AG04449 (cell line): ENCODE results near the gene MBD2.

Source experiments
- CTCF ChIA-PET: fragments of 350-600 bp; formaldehyde crosslinking; extraction: SDS; loops from one replicate; lab custom pipeline; 2021; ENCODE audit warnings: antibody characterized with exemption; lab: Yijun Ruan, JAX
- POLR2A ChIA-PET: fragments of 400-600, 350-600 bp; formaldehyde crosslinking; extraction: SDS; loops from one replicate; lab custom pipeline; 2020; ENCODE audit warnings: antibody characterized with exemption, inconsistent platforms; lab: Yijun Ruan, JAX
- DNase-seq: peaks from one replicate; pipeline ENCODE4 v3.0.0-alpha.2; 2010; ENCODE audit warnings: low read depth, low spot score
- H3K4me3 ChIP-seq: 2 replicates; pipeline ENCODE4 v1.5.1; 2011; ENCODE audit warnings: low read depth, mild to moderate bottlenecking, control low read depth, low read length
- TF ChIP-seq, protein P1 (sequence below): IDR thresholded peaks from one replicate; pipeline ENCODE4 v1.5.1; 2011; ENCODE audit warnings: mild to moderate bottlenecking, moderate library complexity, low read length, control low read depth, inconsistent platforms; ENCODE audit not compliant: insufficient read depth; ENCODE audit errors: missing control alignments

The MBD2 gene

DNA sequence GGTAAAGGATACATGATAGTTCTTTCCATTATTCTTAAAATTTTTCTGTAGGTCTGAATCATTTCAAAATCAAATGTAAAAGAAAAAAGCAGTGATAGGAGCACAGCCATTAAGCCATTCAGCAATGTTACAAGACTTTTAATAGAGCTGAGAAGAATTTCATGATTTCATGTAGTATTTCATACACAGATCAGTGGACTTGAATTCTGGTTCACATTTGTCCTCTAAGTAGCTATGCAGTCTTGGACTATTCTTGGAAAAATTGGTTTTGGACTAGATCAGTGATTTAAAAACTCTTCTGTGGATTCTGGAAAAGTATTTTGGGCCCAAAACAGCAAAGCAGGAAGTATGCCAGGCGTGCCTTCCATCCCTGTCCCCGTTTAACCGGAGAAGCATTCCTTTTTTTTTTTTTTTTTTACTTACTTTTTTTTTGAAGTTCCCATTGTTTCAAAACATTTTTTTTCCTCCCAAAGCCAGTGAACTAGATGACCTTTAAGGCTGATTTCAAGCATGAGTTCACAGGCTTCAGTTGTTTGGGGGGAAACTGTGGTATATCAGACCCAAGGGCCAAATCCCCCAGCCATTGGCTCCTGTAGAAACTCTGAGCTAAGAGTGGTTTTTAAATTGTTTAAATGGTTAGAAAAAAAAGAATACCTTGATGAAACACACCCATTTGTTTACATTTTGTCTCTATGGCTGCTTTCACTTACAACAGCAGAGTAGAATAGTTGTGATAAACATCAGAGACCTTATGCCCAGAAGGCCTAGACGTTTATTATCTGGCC, 27.3 kb upstream of the MBD2 start:
- ChIA-PET CTCF (interaction anchor here (0.7 to 1.3 kb wide), 2 partner anchors 11 to 570 kb away, joined by 3 to 4 read pairs; no protein-coding TSS in a partner anchor), POLR2A (no interaction called here)
- TF ChIP-seq, protein P1, sequence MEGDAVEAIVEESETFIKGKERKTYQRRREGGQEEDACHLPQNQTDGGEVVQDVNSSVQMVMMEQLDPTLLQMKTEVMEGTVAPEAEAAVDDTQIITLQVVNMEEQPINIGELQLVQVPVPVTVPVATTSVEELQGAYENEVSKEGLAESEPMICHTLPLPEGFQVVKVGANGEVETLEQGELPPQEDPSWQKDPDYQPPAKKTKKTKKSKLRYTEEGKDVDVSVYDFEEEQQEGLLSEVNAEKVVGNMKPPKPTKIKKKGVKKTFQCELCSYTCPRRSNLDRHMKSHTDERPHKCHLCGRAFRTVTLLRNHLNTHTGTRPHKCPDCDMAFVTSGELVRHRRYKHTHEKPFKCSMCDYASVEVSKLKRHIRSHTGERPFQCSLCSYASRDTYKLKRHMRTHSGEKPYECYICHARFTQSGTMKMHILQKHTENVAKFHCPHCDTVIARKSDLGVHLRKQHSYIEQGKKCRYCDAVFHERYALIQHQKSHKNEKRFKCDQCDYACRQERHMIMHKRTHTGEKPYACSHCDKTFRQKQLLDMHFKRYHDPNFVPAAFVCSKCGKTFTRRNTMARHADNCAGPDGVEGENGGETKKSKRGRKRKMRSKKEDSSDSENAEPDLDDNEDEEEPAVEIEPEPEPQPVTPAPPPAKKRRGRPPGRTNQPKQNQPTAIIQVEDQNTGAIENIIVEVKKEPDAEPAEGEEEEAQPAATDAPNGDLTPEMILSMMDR, result no peak

DNA sequence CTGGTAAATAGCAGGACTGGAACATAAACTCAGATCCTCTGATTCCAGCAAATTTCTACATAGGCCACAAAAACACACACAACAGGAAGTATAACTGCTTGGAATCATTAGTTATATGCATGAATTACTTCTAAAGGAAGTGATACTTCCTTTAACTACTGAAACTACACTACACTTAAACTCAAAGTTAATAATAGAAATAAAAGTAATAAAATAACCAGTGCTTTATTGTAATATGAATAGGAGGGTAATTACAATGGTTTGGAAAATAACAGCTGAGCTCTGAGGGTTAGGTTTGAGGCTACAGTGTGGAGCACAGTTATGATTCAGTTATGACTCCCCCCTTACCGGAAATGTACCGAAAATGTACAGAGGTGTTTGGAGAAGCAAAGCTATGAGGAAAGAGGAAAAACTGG, 26.4 kb upstream of the MBD2 start:
- POLR2A ChIA-PET, result no interaction called here
- no peak for DNase-seq
- CTCF ChIA-PET, result interaction anchor here (1.3 kb wide), 1 partner anchor 10 kb away, joined by 4 read pairs; no protein-coding TSS in a partner anchor
- H3K4me3 ChIP-seq, result no peak overlapping the region
- TF ChIP-seq, protein P1, result no peak

More for the DNA sequence above, 27.3 kb upstream of the MBD2 start:
- DNase-seq, result no peak
- H3K4me3 ChIP-seq, result no peak overlapping the region

DNA sequence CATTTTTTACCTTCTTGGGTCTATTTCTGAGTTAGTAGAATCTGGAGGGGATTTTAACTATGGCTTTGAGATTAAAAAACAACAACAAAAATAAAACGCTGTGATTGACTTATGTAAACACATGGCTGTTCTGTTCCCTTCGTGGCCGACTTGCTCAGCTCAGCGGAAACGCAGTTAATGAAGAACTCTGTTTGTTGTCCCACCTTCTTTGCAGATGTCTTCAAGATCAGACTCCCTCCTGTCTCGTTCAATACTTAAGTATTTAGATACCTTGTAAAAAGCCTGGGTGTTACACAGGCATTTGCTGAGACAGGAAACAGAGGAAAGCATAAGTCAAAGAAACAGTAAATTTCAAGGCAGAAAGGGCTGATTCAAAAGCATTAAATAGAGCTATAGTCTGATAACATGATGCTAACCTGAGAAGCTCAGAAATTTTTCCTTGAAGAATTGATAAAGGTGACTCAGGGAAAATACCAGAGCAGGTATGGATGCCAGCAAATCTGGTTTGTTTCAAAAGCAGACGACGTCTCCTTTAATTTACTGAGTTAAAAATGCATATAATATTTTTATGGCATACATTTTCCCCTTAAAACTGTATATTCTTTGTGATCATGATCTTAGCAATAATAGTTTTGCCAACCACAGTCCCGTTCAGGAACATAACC, 23.2 kb upstream of the MBD2 start:
- TF ChIP-seq, protein P1, result no peak
- DNase-seq, result no peak
- CTCF ChIA-PET, result interaction anchor here (0.9 kb wide), 1 partner anchor 23 kb away, joined by 3 read pairs; no protein-coding TSS in a partner anchor
- POLR2A ChIA-PET, result no interaction called here
- no peak overlapping the region for H3K4me3 ChIP-seq

DNA sequence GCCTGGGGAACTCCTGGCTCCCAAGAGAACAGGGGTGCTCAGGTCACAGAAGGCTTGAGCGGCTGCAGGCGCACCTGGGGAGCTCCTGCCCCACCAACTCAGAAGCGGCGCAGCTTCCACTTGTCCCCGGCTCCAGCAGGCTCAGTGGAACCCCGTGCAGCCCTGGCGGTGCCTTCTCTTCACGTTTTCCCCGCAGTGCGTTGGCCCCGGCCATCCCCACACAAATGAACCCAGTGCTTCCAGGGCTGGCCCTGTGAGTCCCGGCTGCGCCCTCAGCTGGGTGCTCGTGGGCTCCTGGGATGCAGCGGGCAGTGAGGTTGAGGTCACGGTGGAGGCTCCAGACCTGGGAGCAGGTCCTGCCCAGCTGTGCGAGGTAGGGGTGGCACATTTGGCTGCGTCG, 17.9 kb upstream of the MBD2 start:
- no peak overlapping the region for H3K4me3 ChIP-seq
- CTCF ChIA-PET, result no interaction called here
- POLR2A ChIA-PET, result no interaction called here
- TF ChIP-seq, protein P1, result no peak
- no peak for DNase-seq

DNA sequence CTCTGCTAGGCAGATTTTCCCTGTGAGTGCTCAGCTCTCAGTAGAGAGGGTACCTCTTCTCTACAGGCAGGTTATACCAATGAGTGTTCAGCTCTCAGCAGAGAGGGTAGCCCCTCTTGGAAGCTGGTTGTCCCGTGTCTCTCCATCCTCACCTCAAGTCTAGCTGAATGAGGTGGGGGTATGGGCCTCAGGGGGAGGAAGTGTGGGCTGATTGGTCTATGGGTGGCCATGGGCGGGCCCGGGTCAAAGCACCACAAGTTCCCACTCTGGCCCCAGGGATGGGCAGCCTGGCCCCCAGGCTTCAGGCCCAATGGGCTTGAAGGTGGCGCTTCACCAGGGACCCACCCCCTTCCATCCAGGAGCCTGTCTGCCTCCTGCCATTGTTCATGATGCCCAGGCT, 17.0 kb upstream of the MBD2 start:
- POLR2A ChIA-PET, result no interaction called here
- no peak for DNase-seq
- CTCF ChIA-PET, result no interaction called here
- no peak overlapping the region for H3K4me3 ChIP-seq
- TF ChIP-seq, protein P1, result no peak

DNA sequence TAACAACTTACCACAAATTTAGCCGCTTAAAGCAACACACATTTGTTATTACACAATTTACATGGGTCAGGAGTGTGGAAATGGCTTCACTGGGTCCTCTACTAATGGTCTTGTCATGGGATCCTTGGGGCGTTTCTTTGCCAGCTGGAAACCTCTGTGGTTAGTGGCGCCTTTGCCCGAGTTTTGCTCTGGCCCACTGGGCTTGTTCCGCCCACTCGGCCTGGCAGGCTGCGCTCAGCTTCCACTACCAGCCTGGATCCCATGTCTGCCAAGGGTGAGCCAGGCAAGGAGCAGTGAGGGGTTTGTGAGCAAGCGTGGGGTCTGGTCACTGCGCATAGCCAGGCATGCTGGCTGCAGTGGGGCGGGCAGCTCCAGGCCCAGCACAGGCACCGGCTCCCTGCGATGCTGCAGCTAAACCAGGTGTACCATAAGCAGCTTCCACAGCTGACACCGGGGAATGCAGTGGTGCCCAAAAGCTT, 16.2 kb upstream of the MBD2 start:
- TF ChIP-seq, protein P1, result no peak
- POLR2A ChIA-PET, result interaction anchor here (0.6 kb wide), 1 partner anchor 17 kb away, joined by 4 read pairs; no protein-coding TSS in a partner anchor
- DNase-seq, result no peak
- CTCF ChIA-PET, result interaction anchor here (0.9 kb wide), 1 partner anchor 10 kb away, joined by 4 read pairs; no protein-coding TSS in a partner anchor
- no peak overlapping the region for H3K4me3 ChIP-seq
